Fibroblast of lung (primary cell): Measurements from ENCODE around the gene RPL6. TPM values are rescaled to one million over a fixed set of nuclear protein-coding genes. Genes with fewer than 3 reads are reported as not detected.
"Not testable (repeated sequence)": the region's sequence is repeated elsewhere in the genome, so short reads cannot be mapped to it uniquely, and the experiment has no call there.

Experiments used
- DNase-seq, 2 donors: peaks; one replicate each; pipeline versions ENCODE4 v3.0.0 to v3.0.0-alpha.2; 2010; ENCODE audit warnings: low read depth in 2 of 2
- H2AFZ ChIP-seq: 2 replicates; pipeline ENCODE4 v1.5.1; 2012; ENCODE audit warnings: low read length, control low read depth, inconsistent platforms
- H3K27ac ChIP-seq: 2 replicates; pipeline ENCODE4 v1.5.1; 2011; ENCODE audit warnings: low read length, control low read depth; ENCODE audit not compliant: insufficient read depth
- H3K27me3 ChIP-seq: 2 replicates; pipeline ENCODE4 v1.5.1; 2011; ENCODE audit warnings: mild to moderate bottlenecking, low read length; ENCODE audit not compliant: control insufficient read depth, insufficient read depth
- H3K36me3 ChIP-seq: 2 replicates; pipeline ENCODE4 v1.5.1; 2011; ENCODE audit warnings: low read length; ENCODE audit not compliant: control insufficient read depth, insufficient read depth
- H3K4me1 ChIP-seq: 2 replicates; pipeline ENCODE4 v1.5.1; 2011; ENCODE audit warnings: low read length; ENCODE audit not compliant: control insufficient read depth, insufficient read depth; ENCODE audit errors: extremely low read depth
- H3K4me2 ChIP-seq: 2 replicates; pipeline ENCODE4 v1.5.1; 2011; ENCODE audit warnings: low read length, control low read depth; ENCODE audit not compliant: insufficient read depth; ENCODE audit errors: extremely low read depth
- H3K4me3 ChIP-seq, 4 experiments: fragments of 200-600 bp in 1 of 4; sonication (generic) in 1 of 4; replicated peaks in 1 of 4; 2 replicates each; pipeline ENCODE4 v1.5.1; 2011 to 2016; ENCODE audit warnings: low read length in 4 of 4, low read depth in 3 of 4, mild to moderate bottlenecking in 3 of 4, control low read depth in 2 of 4, inconsistent platforms in 1 of 4, mixed read lengths in 1 of 4; ENCODE audit not compliant: insufficient read depth in 1 of 4; ENCODE audit errors: control extremely low read depth in 1 of 4
- H3K79me2 ChIP-seq: 2 replicates; pipeline ENCODE4 v1.5.1; 2012; ENCODE audit warnings: mild to moderate bottlenecking, low read length, inconsistent platforms; ENCODE audit not compliant: control insufficient read depth, insufficient read depth
- H3K9ac ChIP-seq: 2 replicates; pipeline ENCODE4 v1.5.1; 2011; ENCODE audit warnings: mild to moderate bottlenecking, low read length, control low read depth; ENCODE audit not compliant: insufficient read depth
- H3K9me3 ChIP-seq: 2 replicates; pipeline ENCODE4 v1.5.1; 2012; ENCODE audit warnings: low read depth, low read length; ENCODE audit not compliant: control insufficient read depth, insufficient read depth
- H4K20me1 ChIP-seq: 2 replicates; pipeline ENCODE4 v1.5.1; 2011; ENCODE audit warnings: low read length; ENCODE audit not compliant: control insufficient read depth, insufficient read depth; ENCODE audit errors: extremely low read depth
- EZH2 ChIP-seq: IDR thresholded peaks from 2 replicates; pipeline ENCODE4 v1.5.1; 2012; ENCODE audit warnings: low read length, control low read depth, mild to moderate bottlenecking; ENCODE audit errors: missing control alignments
- polyA plus RNA-seq, 2 donors: library from polyadenylated mRNA; depleted of rRNA in 1 of 2; stranded (reverse) in 1 of 2; unstranded in 1 of 2; fragments of >200 nt; gene quantifications; 2 replicates each; pipeline ENCODE4 v1.2.1, GENCODE V29; 2011 to 2012; ENCODE audit warnings: missing spikeins in 1 of 2
- total RNA-seq: library from RNA; depleted of rRNA; stranded (reverse); fragments of >200 nt; gene quantifications from 2 replicates; pipeline ENCODE4 v1.2.1, GENCODE V29; 2014
- TF ChIP-seq, protein P1 (sequence below), 2 donors: IDR thresholded peaks in 1 of 2; conservative IDR thresholded peaks in 1 of 2; 1 replicate in 1 of 2; 2 replicates in 1 of 2; pipeline ENCODE4 v1.5.1; 2011 to 2012; ENCODE audit warnings: low read length in 2 of 2, control low read depth in 1 of 2, inconsistent platforms in 1 of 2, low read depth in 1 of 2, mild to moderate bottlenecking in 1 of 2

The RPL6 gene
- total and polyA plus RNA-seq, 2 donors (not counting 1 experiment from before 2014, with no cell fraction given), result 679 to 2,040 TPM

DNA sequence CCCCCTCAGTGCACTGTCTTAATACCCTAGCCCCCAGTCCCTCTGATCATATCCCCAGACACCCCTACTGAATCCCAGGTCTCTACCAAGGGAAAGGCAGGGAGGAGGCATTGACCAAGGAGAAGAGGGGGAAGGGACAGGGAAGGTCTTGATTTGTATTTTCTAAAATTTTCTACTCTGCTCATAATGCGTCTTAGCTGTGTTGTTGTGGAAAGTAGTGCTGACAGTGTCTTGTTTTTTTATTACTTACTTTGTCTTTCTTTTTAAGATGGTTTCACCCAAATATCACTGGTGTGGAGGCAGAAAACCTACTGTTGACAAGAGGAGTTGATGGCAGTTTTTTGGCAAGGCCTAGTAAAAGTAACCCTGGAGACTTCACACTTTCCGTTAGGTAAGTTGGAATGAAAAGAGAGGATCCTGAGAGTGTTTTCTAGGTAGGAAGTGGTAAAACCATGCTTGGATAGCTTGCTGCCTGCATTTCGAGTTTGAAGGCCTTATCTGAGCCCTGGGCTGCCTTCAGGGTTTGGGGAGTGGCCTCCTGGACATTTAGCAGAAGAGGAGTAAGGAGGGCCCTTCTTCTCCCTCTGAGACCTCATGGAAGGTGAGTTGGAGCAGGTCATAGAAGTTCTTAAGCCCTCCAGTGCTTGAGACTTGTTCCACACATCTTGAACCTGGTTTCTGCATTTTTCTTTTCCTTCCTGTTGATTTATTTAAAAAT, 36.8 kb upstream of the RPL6 start:
- Histone ChIP-seq H3K79me2 (peaks cover 6% of the 10 kb centered on the region), H3K36me3 (no peaks in the 10 kb centered on the region), H3K9me3 (no peaks in the 10 kb centered on the region), H3K4me3 (no peak overlapping the region), H3K27ac (no peak overlapping the region), H3K4me1 (no peaks in the 10 kb centered on the region), H3K4me2 (no peak overlapping the region), H4K20me1 (no peaks in the 10 kb centered on the region), H3K27me3 (no peaks in the 10 kb centered on the region), H2AFZ (no peak overlapping the region), H3K9ac (no peak overlapping the region)
- no peak for TF ChIP-seq EZH2
- TF ChIP-seq, protein P1, sequence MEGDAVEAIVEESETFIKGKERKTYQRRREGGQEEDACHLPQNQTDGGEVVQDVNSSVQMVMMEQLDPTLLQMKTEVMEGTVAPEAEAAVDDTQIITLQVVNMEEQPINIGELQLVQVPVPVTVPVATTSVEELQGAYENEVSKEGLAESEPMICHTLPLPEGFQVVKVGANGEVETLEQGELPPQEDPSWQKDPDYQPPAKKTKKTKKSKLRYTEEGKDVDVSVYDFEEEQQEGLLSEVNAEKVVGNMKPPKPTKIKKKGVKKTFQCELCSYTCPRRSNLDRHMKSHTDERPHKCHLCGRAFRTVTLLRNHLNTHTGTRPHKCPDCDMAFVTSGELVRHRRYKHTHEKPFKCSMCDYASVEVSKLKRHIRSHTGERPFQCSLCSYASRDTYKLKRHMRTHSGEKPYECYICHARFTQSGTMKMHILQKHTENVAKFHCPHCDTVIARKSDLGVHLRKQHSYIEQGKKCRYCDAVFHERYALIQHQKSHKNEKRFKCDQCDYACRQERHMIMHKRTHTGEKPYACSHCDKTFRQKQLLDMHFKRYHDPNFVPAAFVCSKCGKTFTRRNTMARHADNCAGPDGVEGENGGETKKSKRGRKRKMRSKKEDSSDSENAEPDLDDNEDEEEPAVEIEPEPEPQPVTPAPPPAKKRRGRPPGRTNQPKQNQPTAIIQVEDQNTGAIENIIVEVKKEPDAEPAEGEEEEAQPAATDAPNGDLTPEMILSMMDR (conservative IDR thresholded peaks at IDR 0.05 in 1 of 2, IDR thresholded peaks at IDR 0.05 in 1 of 2; ENCODE audit: low read depth in 1 of 2, low read length in 2 of 2), result no peak
- DNase-seq, result no peak

DNA sequence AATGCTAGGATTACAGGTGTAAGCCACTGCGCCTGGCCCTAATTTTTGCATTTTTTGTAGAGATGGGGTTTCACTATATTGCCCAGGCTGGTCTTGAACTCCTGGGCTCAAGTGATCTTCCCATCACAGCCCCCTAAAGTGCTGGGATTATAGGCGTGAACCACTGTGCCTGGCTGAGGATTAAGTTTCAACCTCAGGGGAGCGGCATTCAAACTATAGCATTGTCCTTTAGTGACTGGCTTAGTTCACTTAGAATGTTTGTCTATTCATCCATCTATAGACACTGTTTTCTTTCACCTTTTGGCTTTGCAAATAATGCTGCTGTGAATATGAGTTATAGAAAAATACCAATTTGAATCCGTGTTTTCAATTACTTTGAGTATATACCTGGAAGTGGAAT, 34.5 kb upstream of the RPL6 start:
- no peak for DNase-seq
- no peak overlapping the region for H3K9ac ChIP-seq
- no peaks in the 10 kb centered on the region for H3K36me3 ChIP-seq
- H3K27ac ChIP-seq, result no peak overlapping the region
- H3K4me3 ChIP-seq, result no peak overlapping the region
- no peaks in the 10 kb centered on the region for H4K20me1 ChIP-seq
- no peak overlapping the region for H3K4me2 ChIP-seq
- H3K9me3 ChIP-seq, result no peaks in the 10 kb centered on the region
- TF ChIP-seq, protein P1 (conservative IDR thresholded peaks at IDR 0.05 in 1 of 2, IDR thresholded peaks at IDR 0.05 in 1 of 2; ENCODE audit: low read depth in 1 of 2, low read length in 2 of 2), result no peak
- no peak for TF ChIP-seq EZH2
- H3K4me1 ChIP-seq, result no peaks in the 10 kb centered on the region
- peaks cover 8% of the 10 kb centered on the region for H3K79me2 ChIP-seq
- H3K27me3 ChIP-seq, result no peaks in the 10 kb centered on the region
- no peak overlapping the region for H2AFZ ChIP-seq

DNA sequence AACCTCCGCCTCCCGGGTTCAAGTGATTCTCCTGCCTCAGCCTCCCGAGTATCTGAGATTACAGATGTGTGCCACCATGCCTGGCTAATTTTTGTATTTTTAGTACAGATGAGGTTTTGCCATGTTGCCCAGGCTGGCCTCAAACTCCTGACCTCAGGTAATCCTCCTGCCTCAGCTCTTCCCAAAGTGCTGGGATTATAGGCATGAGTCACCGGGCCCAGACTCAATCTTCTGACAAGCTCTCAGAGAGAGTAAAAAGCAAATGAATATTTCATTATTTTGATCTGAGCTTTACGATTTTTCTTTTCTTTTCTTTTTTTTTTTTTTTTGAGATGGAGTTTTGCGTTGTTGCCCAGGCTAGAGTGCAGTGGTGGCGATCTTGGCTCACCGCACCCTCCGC, 31.2 kb upstream of the RPL6 start:
- not testable (repeated sequence) for H2AFZ ChIP-seq, H3K4me3 ChIP-seq, H3K4me1 ChIP-seq, H4K20me1 ChIP-seq, H3K4me2 ChIP-seq, H3K36me3 ChIP-seq, H3K27me3 ChIP-seq, H3K9me3 ChIP-seq, DNase-seq, H3K27ac ChIP-seq, H3K9ac ChIP-seq
- H3K79me2 ChIP-seq, result peaks cover 27% of the 10 kb centered on the region
